NCI-H146 treated with DMSO at 0.1 percent for 48 hours (cell line): ENCODE data around the gene MYO15B.

Experiments used
- DNase-seq: peaks from one replicate; lab custom pipeline; 2025; ENCODE audit not compliant: unreplicated experiment; lab: John Stamatoyannopoulos, UW

MYO15B gene

DNA sequence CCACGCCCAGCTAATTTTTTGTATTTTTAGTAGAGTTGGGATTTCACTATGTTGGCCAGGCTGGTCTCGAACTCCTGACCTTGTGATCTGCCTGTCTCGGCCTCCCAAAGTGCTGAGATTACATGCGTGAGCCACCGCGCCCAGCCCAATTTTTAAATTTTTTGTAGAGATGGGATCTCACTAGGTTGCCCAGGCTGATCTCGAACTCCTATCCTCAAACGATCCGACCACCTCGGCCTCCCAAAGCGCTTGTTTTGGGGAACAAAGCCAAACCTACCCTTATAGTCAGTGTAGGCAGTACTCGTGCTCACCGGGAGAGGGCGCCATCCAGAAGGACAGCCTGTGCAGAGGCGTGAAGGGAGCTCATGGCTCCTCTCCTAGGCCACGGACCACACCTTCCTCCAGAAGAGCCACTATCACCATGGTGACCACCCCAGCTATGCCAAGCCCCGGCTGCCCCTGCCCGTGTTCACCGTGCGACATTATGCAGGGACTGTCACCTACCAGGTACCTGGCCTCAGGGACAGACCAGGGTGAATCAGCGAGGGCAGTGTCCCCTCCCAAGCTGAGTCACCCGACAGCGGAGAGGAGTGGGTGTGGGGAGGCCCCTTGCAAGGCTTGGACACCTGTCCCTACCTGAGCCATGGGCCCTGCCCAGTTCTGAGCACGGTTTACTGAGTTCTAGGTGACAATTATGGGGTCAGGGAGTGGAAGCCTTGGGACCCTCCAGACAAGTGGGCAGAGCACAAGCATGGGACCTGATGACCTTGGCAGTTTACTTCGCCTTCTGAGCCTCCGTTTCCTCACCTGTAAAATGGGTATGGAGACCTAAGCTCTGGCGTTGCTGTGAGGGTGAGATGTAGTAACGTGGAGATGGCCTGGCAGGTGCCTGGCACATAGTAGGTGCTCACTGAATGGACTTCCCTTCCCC, 13.7 kb downstream of the MYO15B start:
- DNase-seq: peak; percentile 66

DNA sequence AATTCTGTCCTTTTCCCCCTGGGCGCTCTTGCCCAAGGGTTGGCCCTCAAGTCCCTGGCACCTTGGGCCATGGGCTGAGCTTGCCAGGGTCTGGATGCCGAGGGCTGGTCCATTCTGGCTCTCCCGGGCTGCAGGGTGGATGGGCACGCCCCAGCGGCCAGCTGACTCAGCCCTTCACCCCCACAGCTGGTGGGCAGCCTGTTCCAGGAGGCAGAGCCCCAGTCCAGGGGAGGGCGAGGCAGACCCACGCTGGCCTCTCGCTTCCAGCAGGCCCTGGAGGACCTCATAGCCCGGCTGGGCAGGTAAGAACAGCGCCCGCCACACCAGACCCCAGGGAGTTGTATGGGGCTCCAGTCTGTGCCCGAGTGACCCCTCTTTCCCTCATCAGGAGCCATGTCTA, 15.0 kb downstream of the MYO15B start:
- DNase-seq: no peak

DNA sequence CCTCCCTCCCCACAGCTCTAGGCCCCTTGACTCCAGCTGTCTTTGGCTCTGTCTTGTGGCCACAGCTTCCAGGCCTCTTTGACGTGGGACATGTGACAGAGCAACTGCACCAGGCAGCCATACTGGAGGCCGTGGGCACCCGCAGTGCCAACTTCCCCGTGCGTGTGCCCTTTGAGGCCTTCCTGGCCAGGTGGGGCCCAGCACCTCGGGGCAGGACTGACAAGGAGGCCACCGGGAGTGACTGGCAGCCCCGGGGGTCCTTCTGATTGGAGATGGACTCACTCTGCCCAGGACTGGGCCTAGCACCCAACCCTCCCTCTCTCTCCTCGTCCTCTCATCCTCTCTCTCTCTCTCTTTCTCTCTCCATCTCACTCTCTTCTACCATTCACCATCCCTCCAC, 15.5 kb downstream of the MYO15B start:
- no peak for DNase-seq

DNA sequence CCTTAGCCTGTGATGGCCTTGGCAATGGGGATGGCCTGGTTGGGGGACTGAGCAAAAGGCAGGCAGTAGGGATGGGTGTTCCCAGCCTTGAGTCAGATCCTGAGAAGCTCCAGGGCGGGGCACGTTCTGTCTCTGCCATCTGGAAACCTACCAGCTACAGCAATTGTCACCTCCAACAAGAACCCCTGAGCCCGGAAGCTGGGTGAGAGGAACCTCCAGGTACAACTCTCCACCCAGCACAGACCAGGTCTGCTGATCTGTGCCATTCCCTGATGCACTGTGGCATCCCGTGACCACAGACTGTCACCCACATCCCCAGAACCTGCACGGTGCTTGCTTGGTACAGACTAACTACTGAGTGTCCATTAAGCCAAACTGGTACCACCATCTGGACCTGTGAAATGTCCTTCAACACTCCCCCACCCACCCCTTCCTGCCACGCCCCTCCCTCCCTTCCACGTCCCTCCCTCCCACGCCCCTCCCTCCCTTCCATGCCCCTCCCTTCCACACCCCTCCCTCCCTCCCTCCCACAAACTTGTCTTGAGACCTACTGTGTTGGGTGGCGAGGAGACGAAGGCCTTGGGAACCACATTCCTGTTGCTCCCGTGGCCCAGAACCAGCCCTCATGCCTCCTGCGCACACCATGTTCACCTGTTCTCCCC, 16.6 kb downstream of the MYO15B start:
- no peak for DNase-seq

DNA sequence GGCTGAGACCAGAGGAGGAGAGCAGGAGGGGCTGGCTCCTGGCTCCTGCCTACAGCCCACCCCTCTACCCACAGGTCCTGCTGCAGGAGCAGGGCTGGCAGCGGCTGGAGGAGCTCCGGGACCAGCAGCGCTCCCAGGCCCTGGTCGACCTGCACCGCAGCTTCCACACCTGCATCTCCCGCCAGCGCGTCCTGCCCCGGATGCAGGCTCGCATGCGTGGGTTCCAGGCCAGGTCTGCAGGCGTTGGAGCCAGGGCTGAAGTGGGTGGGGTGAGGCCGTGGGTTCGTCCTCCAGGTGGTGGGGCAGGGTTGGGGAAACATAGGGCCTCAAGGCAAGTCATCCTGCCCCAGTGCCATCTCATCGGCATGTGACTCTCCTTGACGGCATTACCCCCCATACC, 18.2 kb downstream of the MYO15B start:
- DNase-seq: no peak

DNA sequence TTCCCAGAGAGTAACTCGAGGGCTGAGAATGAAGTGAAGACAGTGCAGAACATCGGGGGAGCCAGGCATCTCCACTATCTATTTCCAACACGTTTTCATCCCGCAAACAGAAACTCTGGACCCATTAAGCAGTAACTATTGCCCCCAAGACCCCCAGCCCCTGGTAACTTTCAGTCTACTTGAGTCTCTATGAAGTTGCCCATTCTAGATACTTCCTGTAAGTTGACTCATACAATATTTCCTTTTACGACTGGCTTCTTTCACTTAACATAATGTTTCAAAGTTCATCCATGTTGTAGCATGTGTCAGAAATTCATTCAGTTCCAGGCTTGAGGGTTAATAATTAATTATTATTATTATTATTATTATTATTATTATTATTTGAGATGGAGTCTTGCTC, 19.5 kb downstream of the MYO15B start:
- DNase-seq: no peak

DNA sequence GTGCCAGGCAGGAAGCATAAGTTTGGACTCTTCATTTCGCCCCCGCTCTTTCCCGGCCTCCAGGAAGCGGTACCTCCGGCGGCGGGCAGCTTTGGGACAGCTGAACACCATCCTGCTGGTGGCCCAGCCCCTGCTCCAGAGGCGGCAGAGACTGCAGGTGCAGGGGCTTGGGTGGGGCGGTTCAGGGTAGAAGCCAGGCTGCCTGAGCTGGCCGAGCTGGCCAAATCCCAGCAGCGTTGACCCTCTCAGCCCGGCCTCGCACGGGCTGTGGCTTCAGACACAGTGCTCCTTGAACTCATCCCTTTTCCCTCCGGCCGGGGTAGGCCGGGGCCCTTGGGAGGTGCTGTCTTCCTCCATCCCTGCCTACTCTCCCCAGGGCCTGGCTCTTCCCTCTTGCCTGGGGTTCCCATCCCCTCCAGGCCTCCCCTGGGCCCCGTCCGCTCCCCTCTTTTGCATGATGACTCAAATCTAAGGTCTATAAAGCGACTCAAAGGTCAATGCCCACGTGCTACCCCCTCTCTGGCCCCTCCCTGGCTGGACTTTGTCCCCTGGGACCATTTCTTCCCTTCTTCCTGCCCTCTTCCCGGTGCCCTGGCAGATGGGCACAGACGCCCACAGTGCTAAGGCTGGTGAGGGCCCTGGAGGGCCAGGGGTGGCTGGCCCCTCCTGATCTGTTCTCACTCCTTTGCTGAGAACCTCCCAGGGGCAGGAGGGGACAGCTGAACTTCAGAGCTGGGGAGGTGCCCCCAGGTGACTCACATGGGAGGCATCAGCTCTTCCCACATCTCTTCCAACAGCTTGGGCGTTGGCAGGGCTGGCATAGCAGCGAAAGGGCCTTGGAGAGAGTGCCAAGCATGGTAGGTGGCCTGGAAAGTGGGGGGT, 22.7 kb downstream of the MYO15B start:
- DNase-seq: no peak

DNA sequence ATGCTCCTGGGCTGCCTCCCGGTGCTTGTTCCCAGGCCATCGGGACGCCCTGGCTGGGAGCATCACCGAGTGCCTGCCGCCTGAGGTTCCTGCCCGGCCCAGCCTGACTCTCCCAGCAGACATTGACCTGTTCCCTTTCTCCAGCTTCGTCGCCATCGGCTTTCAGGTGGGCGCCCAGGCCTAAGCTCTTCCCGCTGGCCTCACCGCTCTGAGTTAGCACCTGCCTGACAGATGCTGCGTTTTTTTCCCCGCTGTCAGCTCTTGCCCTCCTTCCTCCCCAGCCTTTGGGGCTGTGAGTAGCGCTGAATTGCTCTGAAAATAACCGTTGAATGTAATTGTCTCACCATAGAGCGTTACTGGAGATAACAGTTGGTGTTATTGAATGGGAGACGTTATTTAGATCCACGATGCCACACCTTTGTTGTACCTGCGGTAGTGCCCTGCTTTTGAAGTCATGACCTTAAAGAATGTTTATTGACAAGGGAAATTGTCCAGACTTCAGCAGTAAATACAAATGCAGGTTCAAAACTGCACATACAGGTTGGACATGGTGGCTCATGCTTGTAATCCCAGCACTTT, 24.3 kb downstream of the MYO15B start:
- no peak for DNase-seq

DNA sequence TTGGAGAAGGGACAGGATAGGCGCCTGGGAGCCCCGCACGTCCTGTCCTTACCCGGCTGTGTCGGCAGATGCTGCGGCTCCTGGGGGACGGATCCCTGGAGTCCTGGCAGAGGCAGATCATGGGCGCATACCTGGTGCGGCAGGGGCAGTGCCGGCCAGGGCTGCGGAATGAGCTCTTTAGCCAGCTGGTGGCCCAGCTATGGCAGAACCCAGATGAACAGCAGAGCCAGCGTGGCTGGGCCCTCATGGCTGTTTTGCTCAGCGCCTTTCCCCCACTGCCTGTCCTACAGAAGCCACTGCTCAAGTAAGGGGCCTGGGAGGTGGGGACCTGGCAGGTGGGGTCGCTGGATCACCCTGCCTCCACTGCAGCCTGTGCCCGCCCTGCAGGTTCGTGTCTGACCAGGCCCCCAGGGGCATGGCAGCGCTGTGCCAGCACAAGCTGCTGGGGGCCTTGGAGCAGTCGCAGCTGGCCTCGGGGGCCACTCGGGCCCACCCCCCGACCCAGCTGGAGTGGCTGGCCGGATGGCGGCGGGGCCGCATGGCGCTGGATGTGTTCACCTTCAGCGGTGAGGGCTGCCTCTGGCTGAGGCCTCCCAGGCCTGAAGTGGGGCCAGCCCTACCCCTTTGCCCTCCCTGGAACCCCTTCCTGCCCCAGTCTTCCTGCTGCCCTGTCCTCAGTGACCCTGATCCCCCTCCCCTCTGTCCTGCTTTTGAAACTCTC, 25.5 kb downstream of the MYO15B start:
- DNase-seq: no peak

DNA sequence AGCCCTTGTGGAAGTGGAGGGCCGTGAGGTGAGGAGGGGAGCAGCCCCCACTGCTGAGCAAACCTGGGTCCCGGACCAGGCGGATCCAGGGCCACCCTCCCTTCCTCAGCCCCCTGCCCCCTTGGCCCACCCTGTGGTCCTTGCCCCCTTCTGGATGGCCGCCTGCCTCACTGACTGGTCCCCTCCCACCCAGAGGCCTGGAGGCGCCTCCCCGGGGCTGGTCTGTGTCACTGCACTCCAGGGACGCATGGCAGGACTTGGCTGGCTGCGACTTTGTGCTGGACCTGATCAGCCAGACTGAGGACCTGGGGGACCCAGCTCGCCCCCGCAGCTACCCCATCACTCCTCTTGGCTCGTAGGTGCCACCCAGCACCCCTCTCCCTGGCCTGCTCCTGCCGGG, 26.4 kb downstream of the MYO15B start:
- DNase-seq: no peak

DNA sequence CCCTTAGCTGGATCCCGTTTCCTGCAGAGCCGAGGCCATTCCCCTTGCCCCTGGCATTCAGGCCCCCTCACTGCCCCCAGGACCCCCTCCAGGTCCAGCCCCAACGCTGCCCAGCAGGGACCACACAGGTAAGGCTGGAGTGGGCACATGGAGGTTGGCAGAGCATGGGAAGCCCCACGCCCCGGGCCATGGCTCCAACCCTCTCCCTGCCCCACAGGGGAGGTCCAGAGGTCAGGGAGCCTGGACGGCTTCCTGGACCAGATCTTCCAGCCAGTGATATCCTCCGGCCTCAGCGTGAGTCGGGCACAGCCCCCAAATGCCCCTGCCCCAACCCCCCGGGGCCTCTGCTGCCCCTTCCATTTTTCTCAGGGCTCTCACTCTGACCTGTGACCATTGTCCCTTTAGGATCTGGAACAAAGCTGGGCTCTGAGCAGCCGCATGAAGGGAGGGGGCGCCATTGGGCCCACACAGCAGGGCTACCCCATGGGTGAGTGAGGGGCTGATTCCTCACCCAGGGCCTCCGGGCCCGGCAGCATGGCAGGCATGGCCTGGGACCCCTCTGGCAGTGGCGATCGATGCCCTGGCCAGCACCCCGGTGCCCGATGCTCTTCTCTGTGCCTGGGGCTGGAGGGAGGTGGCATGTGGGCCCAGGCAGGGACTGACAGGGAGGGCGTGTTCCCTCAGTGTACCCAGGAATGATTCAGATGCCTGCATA, 27.1 kb downstream of the MYO15B start:
- DNase-seq: no peak

DNA sequence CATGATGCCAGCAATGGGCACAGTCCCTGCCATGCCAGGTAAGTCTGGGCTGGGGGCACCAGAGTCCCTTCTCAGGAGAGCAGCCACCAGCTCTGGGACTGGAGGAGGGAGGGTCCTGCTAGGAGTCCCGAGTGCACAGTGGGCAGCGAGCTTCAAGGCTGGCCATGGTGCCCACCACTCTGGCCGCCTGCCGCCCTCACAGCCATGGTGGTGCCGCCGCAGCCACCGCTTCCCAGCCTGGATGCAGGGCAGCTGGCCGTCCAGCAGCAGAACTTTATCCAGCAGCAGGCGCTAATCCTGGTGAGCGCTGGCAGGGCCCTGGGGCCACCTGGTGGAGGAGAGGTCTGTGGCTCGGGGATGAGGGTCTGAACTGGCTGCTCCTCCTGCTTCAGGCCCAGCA, 27.7 kb downstream of the MYO15B start:
- no peak for DNase-seq

DNA sequence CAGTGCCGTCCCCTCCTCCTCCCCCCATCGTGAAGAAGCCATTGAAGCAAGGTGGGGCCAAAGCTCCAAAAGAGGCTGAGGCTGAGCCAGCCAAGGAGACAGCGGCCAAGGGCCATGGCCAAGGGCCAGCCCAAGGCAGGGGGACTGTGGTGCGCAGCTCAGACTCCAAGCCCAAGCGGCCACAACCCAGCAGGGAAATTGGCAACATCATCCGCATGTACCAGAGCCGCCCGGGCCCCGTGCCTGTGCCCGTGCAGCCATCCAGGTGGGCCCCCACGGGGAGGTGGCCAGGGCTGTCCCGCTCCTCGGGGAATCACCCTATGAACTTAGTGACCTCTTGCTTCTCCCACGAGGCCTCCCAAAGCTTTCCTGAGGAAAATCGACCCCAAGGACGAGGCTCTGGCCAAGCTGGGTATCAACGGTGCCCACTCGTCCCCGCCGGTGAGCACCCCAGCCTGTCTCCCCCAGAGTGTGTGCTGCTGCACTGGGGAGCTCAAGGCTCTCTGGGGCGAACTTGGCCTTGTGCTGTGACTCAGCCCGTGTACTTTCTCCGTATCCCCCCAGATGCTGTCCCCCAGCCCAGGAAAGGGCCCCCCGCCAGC, 29.0 kb downstream of the MYO15B start:
- DNase-seq: no peak

DNA sequence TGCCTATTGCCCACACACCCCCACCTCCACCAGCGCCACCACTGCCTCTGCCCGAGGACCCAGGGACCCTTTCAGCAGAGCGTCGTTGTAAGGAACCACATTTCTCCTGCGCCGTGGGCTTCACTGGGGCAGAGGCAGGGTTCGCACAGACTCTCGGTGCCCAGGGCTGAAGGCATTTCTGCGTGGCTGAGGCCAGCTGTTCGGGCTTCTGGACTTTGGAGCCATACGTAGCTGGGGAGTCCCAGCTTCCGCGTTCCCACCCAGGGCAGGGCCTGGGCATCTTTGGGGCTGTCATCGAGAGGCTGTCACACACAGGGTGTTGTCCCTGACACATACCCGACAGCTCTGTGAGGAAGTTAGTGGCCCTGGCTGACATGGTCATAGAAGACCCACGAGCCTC, 29.6 kb downstream of the MYO15B start:
- no peak for DNase-seq

DNA sequence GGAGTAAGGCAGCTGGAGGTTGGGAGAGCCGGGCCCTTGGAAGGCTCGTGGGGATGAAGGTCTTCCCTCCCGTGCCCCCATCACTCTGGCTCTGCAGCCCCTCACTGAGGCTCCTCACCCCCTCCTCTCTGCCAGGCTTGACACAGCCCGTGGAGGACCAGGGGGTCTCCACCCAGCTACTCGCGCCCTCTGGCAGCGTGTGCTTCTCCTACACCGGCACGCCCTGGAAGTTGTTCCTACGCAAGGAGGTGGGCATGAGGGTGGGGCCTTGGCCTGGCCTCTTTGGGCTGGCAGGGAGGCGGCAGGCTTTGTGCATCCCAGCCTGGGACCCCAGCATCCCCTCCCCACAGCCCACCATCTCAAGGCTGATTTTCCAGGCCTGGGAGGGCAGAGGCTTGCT, 30.1 kb downstream of the MYO15B start:
- no peak for DNase-seq

DNA sequence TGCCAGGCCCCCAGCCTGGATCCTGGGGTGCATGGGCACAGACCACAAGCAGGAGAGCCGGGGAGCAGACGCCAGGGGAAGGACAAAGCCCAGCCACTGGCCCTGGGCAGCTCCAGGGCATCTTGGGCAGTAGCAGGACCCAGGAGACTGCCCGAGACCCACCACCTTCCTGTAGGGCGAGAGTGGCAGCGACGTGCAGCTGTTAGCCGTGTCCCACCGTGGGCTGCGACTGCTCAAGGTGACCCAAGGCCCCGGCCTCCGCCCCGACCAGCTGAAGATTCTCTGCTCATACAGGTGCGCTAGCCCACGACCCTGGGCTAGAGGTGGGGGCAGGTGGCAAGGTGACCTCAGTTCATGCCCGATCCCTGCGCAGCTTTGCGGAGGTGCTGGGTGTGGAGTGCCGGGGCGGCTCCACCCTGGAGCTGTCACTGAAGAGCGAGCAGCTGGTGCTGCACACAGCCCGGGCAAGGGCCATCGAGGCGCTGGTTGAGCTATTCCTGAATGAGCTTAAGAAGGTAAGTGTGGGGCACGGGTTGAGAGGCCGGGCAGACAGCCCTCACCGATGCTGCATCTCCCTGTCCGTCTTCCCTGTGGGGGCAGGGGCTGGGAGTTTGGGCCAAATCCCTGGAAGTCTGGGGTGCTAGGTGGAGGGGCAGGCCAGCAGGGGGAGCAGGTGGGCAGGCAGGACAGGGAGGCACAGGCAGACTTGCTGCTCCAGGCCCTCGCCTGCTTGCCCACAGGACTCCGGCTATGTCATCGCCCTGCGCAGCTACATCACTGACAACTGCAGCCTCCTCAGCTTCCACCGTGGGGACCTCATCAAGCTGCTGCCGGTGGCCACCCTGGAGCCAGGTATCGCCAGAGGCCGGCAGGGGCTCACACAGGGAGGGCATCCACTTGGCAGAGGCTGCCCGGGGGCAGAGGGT, 32.2 kb downstream of the MYO15B start:
- DNase-seq: peak; percentile 33

DNA sequence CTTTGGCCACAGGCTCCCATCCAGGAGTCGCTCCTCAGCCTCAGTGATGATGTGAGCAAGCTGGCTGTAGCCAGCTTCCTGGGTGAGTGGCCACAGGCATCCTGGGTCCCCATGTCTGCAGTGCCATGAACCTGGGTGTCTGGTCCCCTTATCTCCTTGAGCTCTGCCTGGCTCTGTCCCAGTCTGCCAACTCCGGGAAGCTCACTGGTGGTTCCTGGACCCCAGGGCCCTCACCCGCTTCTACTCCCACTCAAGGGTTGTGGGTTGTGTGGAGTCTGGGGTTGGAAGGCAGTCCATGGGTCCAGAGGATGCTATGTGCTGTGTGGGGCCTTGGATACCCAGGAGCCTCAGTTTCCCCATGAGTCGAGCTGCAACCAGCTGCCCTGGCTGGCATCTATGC, 33.9 kb downstream of the MYO15B start:
- DNase-seq: no peak

DNA sequence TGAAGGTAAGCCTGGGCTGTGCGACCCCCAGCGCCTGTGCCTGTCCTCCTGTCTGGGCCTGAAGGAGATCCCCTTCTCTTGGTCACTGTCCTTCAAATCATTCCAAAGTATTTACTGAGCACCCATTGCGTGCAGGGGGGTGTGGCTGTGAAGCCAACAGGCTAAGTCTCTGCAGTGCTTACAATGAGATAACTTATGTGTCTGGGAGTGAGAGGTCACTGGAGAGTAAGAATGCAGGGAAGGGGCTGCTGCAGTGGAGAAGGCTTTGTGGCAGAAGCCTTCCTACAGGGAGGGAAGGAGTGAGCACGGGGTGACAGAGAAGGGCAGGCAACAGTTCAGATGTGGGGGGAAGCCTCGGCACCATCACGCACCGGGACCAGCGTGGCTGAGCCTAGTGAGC, 34.5 kb downstream of the MYO15B start:
- DNase-seq: no peak
